Subcutaneous abdominal adipose tissue (tissue), 5 donors: ENCODE measurements around the gene CACNA1G.

ENCODE experiments used
- H3K27ac ChIP-seq: one replicate; pipeline ENCODE4 v1.7.0; 2013; ENCODE audit warnings: low read depth, mild to moderate bottlenecking, inconsistent platforms, low read length, moderate library complexity
- H3K27me3 ChIP-seq, 5 donors: one replicate each; pipeline ENCODE4 v1.7.0; 2013; ENCODE audit warnings: low read length in 5 of 5, inconsistent platforms in 1 of 5; ENCODE audit not compliant: control insufficient read depth in 5 of 5, insufficient read depth in 4 of 5
- H3K36me3 ChIP-seq, 5 donors: one replicate each; pipeline ENCODE4 v1.7.0; 2013; ENCODE audit warnings: low read length in 5 of 5; ENCODE audit not compliant: control insufficient read depth in 5 of 5, insufficient read depth in 5 of 5
- H3K4me1 ChIP-seq, 5 donors: one replicate each; pipeline ENCODE4 v1.7.0; 2013; ENCODE audit warnings: low read length in 5 of 5, mild to moderate bottlenecking in 3 of 5, moderate library complexity in 1 of 5; ENCODE audit not compliant: control insufficient read depth in 5 of 5, insufficient read depth in 5 of 5
- H3K4me3 ChIP-seq, 5 donors: one replicate each; pipeline ENCODE4 v1.7.0; 2013; ENCODE audit warnings: low read length in 5 of 5, low read depth in 1 of 5
- H3K9ac ChIP-seq, 5 donors: one replicate each; pipeline ENCODE4 v1.7.0; 2013; ENCODE audit warnings: low read length in 5 of 5, mild to moderate bottlenecking in 4 of 5, moderate library complexity in 3 of 5
- H3K9me3 ChIP-seq, 5 donors: one replicate each; pipeline ENCODE4 v1.7.0; 2013; ENCODE audit warnings: low read length in 5 of 5; ENCODE audit not compliant: control insufficient read depth in 5 of 5
- donor health status: healthy.
- donor health status: healthy.
- donor health status: healthy.
- donor health status: healthy.
- donor health status: healthy.

The CACNA1G gene

GRCh38 chr17:50560185-50560824 lies at the start of gene CACNA1G:
TSS of gene CACNA1G (plus strand) at chr17:50560715. CDS start at chr17:50561460, 745 bp downstream.
- Histone ChIP-seq H3K9me3 (no peaks in the 10 kb centered on the region), H3K27ac (no peak within 1 kb of the TSS), H3K27me3 (peaks cover 32 to 66% (median 44%) of the 10 kb centered on the region in 5 donors), H3K4me1 (peaks cover 0 to 41% (median 30%) of the 10 kb centered on the region in 5 donors), H3K4me3 (peak within 1 kb of the TSS; percentile 29 to 64 (median 55)), H3K9ac (peak within 1 kb of the TSS in 1 of 5 donors; percentile 43), H3K36me3 (peaks cover 0 to 8% (median 5%) of the 10 kb centered on the region in 5 donors)

- no peak overlapping the region for H3K4me3 ChIP-seq
Observed at GRCh38 chr17:50511058-50511457, 49.5 kb upstream of the CACNA1G start.

GRCh38 chr17:50513495-50513894 lies 47.0 kb upstream of the CACNA1G start:
- H3K4me3 ChIP-seq: no peak overlapping the region
- H3K9me3 ChIP-seq: no peaks in the 10 kb centered on the region
- no peaks in the 10 kb centered on the region for H3K27me3 ChIP-seq
- peaks cover 0 to 28% (median 21%) of the 10 kb centered on the region in 5 donors for H3K4me1 ChIP-seq
- H3K36me3 ChIP-seq: no peaks in the 10 kb centered on the region
- no peak overlapping the region for H3K9ac ChIP-seq
- no peak overlapping the region for H3K27ac ChIP-seq

More at GRCh38 chr17:50511058-50511457, 49.5 kb upstream of the CACNA1G start:
- H3K4me1 ChIP-seq: peaks cover 0 to 34% (median 27%) of the 10 kb centered on the region in 5 donors
- H3K27me3 ChIP-seq: no peaks in the 10 kb centered on the region
- no peaks in the 10 kb centered on the region for H3K9me3 ChIP-seq
- H3K27ac ChIP-seq: no peak overlapping the region
- no peak overlapping the region for H3K9ac ChIP-seq
- no peaks in the 10 kb centered on the region for H3K36me3 ChIP-seq

GRCh38 chr17:50514388-50514787 lies 46.1 kb upstream of the CACNA1G start:
- no peak overlapping the region for H3K27ac ChIP-seq
- no peaks in the 10 kb centered on the region for H3K9me3 ChIP-seq
- no peaks in the 10 kb centered on the region for H3K27me3 ChIP-seq
- H3K36me3 ChIP-seq: no peaks in the 10 kb centered on the region
- no peak overlapping the region for H3K9ac ChIP-seq
- peaks cover 0 to 20% (median 13%) of the 10 kb centered on the region in 5 donors for H3K4me1 ChIP-seq
- no peak overlapping the region for H3K4me3 ChIP-seq

- H3K9me3 ChIP-seq: no peaks in the 10 kb centered on the region
- H3K4me1 ChIP-seq: peaks cover 0 to 20% (median 13%) of the 10 kb centered on the region in 5 donors
- no peak overlapping the region for H3K9ac ChIP-seq
- H3K27ac ChIP-seq: no peak overlapping the region
- H3K27me3 ChIP-seq: no peaks in the 10 kb centered on the region
- H3K36me3 ChIP-seq: no peaks in the 10 kb centered on the region
- H3K4me3 ChIP-seq: no peak overlapping the region
Observed at GRCh38 chr17:50514936-50515702, 45.4 kb upstream of the CACNA1G start.

GRCh38 chr17:50517011-50517410 lies 43.5 kb upstream of the CACNA1G start:
- Histone ChIP-seq H3K27ac (no peak overlapping the region), H3K9ac (no peak overlapping the region), H3K9me3 (no peaks in the 10 kb centered on the region), H3K27me3 (peaks cover 0 to 3% (median 0%) of the 10 kb centered on the region in 5 donors), H3K36me3 (no peaks in the 10 kb centered on the region), H3K4me1 (peaks cover 0 to 20% (median 13%) of the 10 kb centered on the region in 5 donors), H3K4me3 (no peak overlapping the region)

- peaks cover 0 to 20% (median 13%) of the 10 kb centered on the region in 5 donors for H3K4me1 ChIP-seq
- H3K27ac ChIP-seq: no peak overlapping the region
- no peaks in the 10 kb centered on the region for H3K36me3 ChIP-seq
- H3K27me3 ChIP-seq: peaks cover 0 to 3% (median 0%) of the 10 kb centered on the region in 5 donors
- H3K4me3 ChIP-seq: no peak overlapping the region
- H3K9ac ChIP-seq: no peak overlapping the region
- no peaks in the 10 kb centered on the region for H3K9me3 ChIP-seq
Observed at GRCh38 chr17:50517504-50518383, 42.8 kb upstream of the CACNA1G start.

- H3K9me3 ChIP-seq: no peaks in the 10 kb centered on the region
- H3K4me1 ChIP-seq: peaks cover 0 to 20% (median 13%) of the 10 kb centered on the region in 5 donors
- H3K27me3 ChIP-seq: peaks cover 0 to 3% (median 0%) of the 10 kb centered on the region in 5 donors
- H3K9ac ChIP-seq: no peak overlapping the region
- H3K27ac ChIP-seq: no peak overlapping the region
- no peaks in the 10 kb centered on the region for H3K36me3 ChIP-seq
- no peak overlapping the region for H3K4me3 ChIP-seq
Observed at GRCh38 chr17:50518384-50519023, 42.0 kb upstream of the CACNA1G start.

- H3K4me1 ChIP-seq: peaks cover 0 to 19% (median 13%) of the 10 kb centered on the region in 5 donors
- H3K27me3 ChIP-seq: peaks cover 0 to 3% (median 0%) of the 10 kb centered on the region in 5 donors
- no peaks in the 10 kb centered on the region for H3K36me3 ChIP-seq
- H3K9me3 ChIP-seq: no peaks in the 10 kb centered on the region
- no peak overlapping the region for H3K27ac ChIP-seq
- no peak overlapping the region for H3K9ac ChIP-seq
- no peak overlapping the region for H3K4me3 ChIP-seq
Observed at GRCh38 chr17:50519141-50519834, 41.2 kb upstream of the CACNA1G start.
